Ovary (tissue), 9 donors: ENCODE results near the gene FAM20A. TPM values are rescaled to one million over a fixed set of nuclear protein-coding genes. Genes with fewer than 3 reads are reported as not detected.
"Not testable (repeated sequence)": the region's sequence is repeated elsewhere in the genome, so short reads cannot be mapped to it uniquely, and the experiment has no call there.

Source experiments
- DNase-seq, 5 donors: peaks; one replicate each; pipeline ENCODE4 v3.0.0-alpha.2; 2019 to 2020
- H3K27ac ChIP-seq, 2 donors: fragments of 200-600 bp; one replicate each; pipeline versions ENCODE4 v1.5.1 to v1.8.0; 2019 to 2022
- H3K27me3 ChIP-seq: fragments of 200-600 bp; one replicate; pipeline ENCODE4 v1.8.0; 2022
- H3K36me3 ChIP-seq: fragments of 200-600 bp; sonication (generic); one replicate; pipeline ENCODE4 v1.5.1; 2019
- H3K4me1 ChIP-seq: one replicate; pipeline ENCODE4 v1.8.1; 2013; ENCODE audit warnings: mild to moderate bottlenecking, moderate library complexity; ENCODE audit not compliant: insufficient read depth
- H3K4me3 ChIP-seq: fragments of 200-600 bp; sonication (generic); one replicate; pipeline ENCODE4 v1.5.1; 2017
- H3K9me3 ChIP-seq, 2 donors: fragments of 200-600 bp in 1 of 2; sonication (generic) in 1 of 2; one replicate each; pipeline versions ENCODE4 v1.5.1 to v1.8.1; 2013 to 2019; ENCODE audit warnings: mild to moderate bottlenecking in 1 of 2, moderate library complexity in 1 of 2
- EP300 ChIP-seq: sonication (generic); formaldehyde crosslinking; IDR thresholded peaks from one replicate; pipeline ENCODE4 v1.6.1; 2017; ENCODE audit warnings: antibody characterized with exemption
- POLR2A ChIP-seq: fragments of 450-650 bp; IDR thresholded peaks from one replicate; pipeline ENCODE4 v1.6.1; 2017; ENCODE audit warnings: antibody characterized with exemption, mild to moderate bottlenecking, moderate library complexity
- WGBS, 3 donors: extraction: QIAGEN DNeasy Blood & Tissue Kit in 1 of 3; methylation state at CpG; one replicate each; pipeline versions ENCODE4 v1.1.5 to v1.1.7; 2013 to 2017; 5-methylcytosine and 5-hydroxymethylcytosine counted together
- intact Hi-C, 4 donors: fragments of 100-400 bp; cut with DNase I; formaldehyde crosslinking; loops; one replicate each; pipeline versions ENCODE4 v1.11.0 to v1.15.1; 2022 to 2023
- polyA plus RNA-seq, 2 donors: library from polyadenylated mRNA; stranded (reverse); fragments of 200-250 nt in 1 of 2; fragments of 350-450 nt in 1 of 2; fragmentation: Illumina TruSeq in 1 of 2; extraction: RNeasy Lipid Tissue Mini Kit (QIAGEN cat#74804) in 1 of 2; gene quantifications; one replicate each; pipeline ENCODE4 v1.2.3, GENCODE V29; 2013 to 2014
- total RNA-seq, 7 donors: library from RNA; depleted of rRNA in 2 of 7; stranded (reverse); fragments of >200 nt in 2 of 7; fragmentation: NEBNext Ultra II Directional in 3 of 7; extraction: Animal tissue kit (Norgen Biotek cat#: 25700) in 3 of 7; gene quantifications; one replicate each; pipeline versions ENCODE4 v1.1.0 to v1.2.4, GENCODE V29; 2016 to 2023
- TF ChIP-seq, protein P1 (sequence below), 3 donors: fragments of 450-650 bp in 2 of 3; fragments of 200-600 bp in 1 of 3; IDR thresholded peaks; one replicate each; pipeline versions ENCODE4 v1.5.1 to v1.8.0; 2016 to 2022; ENCODE audit warnings: antibody characterized with exemption in 3 of 3, mild to moderate bottlenecking in 1 of 3
- donor health status: DM: no; HTN: no; CAD: no; lungs with moderate emphysema.
- donor health status: DM: no; HTN: no; CAD: no.
- donor health status: Bipolar disorder and iron deficiency.
- donor health status: DM: yes; HTN: yes; CAD: no.
- donor health status: DM: no; HTN: no; CAD: no.
- donor health status: DM: yes; HTN: yes; CAD: no.

Gene FAM20A
- total and polyA plus RNA-seq, 9 donors = 4.9 to 75.8 (median 19.7) TPM

DNA sequence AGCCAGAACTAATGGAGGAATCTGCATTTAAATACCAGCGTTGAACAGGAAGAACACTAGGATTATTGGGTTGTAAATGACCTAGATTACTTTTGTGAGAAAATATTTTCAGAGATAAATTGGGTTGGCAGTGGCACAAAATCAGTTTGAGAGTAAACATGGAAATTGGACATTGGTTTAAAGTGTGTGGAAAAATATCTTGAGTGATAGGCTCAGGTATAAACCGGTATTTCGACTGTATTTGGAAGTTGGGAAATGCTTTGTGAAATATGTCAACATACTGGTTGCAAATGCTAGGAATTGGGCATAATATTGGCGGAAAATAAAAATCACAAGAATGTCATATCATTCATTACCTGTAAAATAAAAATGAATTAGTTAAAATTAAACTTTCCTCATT, 73.9 kb downstream of the FAM20A start:
- intact Hi-C loops = no loop called here
- H3K9me3 ChIP-seq = no peaks in the 10 kb centered on the region
- H3K36me3 ChIP-seq = no peaks in the 10 kb centered on the region
- TF ChIP-seq EP300 (no peak), POLR2A (no peak)
- TF ChIP-seq, protein P1, sequence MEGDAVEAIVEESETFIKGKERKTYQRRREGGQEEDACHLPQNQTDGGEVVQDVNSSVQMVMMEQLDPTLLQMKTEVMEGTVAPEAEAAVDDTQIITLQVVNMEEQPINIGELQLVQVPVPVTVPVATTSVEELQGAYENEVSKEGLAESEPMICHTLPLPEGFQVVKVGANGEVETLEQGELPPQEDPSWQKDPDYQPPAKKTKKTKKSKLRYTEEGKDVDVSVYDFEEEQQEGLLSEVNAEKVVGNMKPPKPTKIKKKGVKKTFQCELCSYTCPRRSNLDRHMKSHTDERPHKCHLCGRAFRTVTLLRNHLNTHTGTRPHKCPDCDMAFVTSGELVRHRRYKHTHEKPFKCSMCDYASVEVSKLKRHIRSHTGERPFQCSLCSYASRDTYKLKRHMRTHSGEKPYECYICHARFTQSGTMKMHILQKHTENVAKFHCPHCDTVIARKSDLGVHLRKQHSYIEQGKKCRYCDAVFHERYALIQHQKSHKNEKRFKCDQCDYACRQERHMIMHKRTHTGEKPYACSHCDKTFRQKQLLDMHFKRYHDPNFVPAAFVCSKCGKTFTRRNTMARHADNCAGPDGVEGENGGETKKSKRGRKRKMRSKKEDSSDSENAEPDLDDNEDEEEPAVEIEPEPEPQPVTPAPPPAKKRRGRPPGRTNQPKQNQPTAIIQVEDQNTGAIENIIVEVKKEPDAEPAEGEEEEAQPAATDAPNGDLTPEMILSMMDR (IDR thresholded peaks at IDR 0.05) = no peak
- no peaks in the 10 kb centered on the region for H3K4me1 ChIP-seq
- H3K4me3 ChIP-seq = no peak overlapping the region
- H3K27ac ChIP-seq = no peak overlapping the region
- no peak for DNase-seq
- WGBS, 3 donors = 89 to 91% (median 90%) methylated on average over 4 of the region's 4 CpGs
- no peaks in the 10 kb centered on the region for H3K27me3 ChIP-seq

GRCh38 chr17:68526548-68526947, 74.6 kb downstream of the FAM20A start:
- no peak overlapping the region for H3K4me3 ChIP-seq
- H3K9me3 ChIP-seq = no peaks in the 10 kb centered on the region
- intact Hi-C loops = no loop called here
- no peak for DNase-seq
- no peaks in the 10 kb centered on the region for H3K36me3 ChIP-seq
- no peaks in the 10 kb centered on the region for H3K4me1 ChIP-seq
- 74 to 81% (median 80%) methylated on average over 3 of the region's 3 CpGs for WGBS, 3 donors
- no peak overlapping the region for H3K27ac ChIP-seq
- H3K27me3 ChIP-seq = no peaks in the 10 kb centered on the region
- TF ChIP-seq, protein P1 (IDR thresholded peaks at IDR 0.05) = no peak
- TF ChIP-seq EP300 (no peak), POLR2A (no peak)

DNA sequence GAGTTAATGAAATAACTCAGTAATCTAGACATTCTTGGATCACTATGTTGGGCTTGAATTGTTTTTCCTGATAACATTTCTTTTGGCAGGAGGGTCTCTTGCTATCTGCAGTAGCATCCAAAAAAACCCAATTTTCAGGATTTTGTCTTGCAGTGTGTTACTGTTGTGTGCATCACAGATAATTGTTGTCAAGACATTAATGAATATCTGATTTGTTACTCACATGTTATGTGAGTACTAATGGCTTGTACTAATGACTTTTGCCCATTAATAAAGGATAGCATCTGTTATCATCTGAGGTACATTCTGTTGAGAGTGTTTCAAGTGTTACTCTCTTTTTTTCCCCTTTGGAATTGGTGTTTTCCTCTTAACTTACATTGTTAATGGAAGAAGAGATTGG, 78.9 kb downstream of the FAM20A start:
- no peaks in the 10 kb centered on the region for H3K36me3 ChIP-seq
- no peaks in the 10 kb centered on the region for H3K9me3 ChIP-seq
- H3K27me3 ChIP-seq = no peaks in the 10 kb centered on the region
- no peak overlapping the region for H3K4me3 ChIP-seq
- no peak for TF ChIP-seq EP300
- TF ChIP-seq POLR2A = no peak
- H3K27ac ChIP-seq = no peak overlapping the region
- peaks cover 6% of the 10 kb centered on the region for H3K4me1 ChIP-seq
- DNase-seq = no peak
- intact Hi-C loops = no loop called here

DNA sequence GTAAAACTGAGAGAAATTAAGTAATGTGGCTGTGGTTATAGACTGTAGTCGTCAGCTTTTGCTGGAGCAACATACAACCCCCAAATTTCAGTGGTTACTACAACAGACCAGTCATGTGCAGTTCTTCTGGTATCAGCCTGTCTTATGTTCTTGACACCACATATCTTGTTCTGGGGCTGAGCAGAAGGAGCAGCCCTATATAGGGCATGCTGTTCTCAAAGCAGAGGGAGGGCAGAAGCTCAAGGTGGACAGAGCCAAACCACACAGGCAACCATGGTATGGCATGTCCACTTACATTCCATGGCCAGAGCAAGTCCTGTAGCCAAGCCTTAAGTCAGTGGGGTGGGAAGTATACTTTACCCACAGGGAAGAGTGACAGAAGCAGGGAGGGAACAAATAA, 81.3 kb downstream of the FAM20A start:
- WGBS, 3 donors = 74 to 89% (median 87%) methylated on average over 1 of the region's 1 CpG
- Histone ChIP-seq H3K4me3 (no peak overlapping the region), H3K4me1 (peaks cover 8% of the 10 kb centered on the region), H3K9me3 (no peaks in the 10 kb centered on the region), H3K36me3 (no peaks in the 10 kb centered on the region), H3K27ac (no peak overlapping the region), H3K27me3 (no peaks in the 10 kb centered on the region)
- intact Hi-C loops = no loop called here
- no peak for TF ChIP-seq POLR2A
- no peak for TF ChIP-seq EP300
- TF ChIP-seq, protein P1 (IDR thresholded peaks at IDR 0.05) = no peak
- DNase-seq = no peak

- WGBS, 3 donors = 91 to 94% (median 92%) methylated on average over 3 of the region's 3 CpGs
Observed at GRCh38 chr17:68519051-68519450, 82.1 kb downstream of the FAM20A start.

More at GRCh38 chr17:68519051-68519450, 82.1 kb downstream of the FAM20A start:
- H3K4me3 ChIP-seq, H3K27me3 ChIP-seq, intact Hi-C loops, H3K9me3 ChIP-seq, H3K36me3 ChIP-seq, H3K4me1 ChIP-seq, DNase-seq, H3K27ac ChIP-seq: not testable (repeated sequence)
